CD4-positive, alpha-beta T cell treated with Interleukin-15 for 1 hour (primary cell): ENCODE measurements around the gene ARMC8.
A peak's percentile ranks its signal among the peaks of the same experiment; 100 is the strongest.
"Not testable (repeated sequence)": the region's sequence is repeated elsewhere in the genome, so short reads cannot be mapped to it uniquely, and the experiment has no call there.

Experiments
- DNase-seq: peaks from one replicate; pipeline ENCODE4 v3.0.0-alpha.2; 2020

The ARMC8 gene, protein sequence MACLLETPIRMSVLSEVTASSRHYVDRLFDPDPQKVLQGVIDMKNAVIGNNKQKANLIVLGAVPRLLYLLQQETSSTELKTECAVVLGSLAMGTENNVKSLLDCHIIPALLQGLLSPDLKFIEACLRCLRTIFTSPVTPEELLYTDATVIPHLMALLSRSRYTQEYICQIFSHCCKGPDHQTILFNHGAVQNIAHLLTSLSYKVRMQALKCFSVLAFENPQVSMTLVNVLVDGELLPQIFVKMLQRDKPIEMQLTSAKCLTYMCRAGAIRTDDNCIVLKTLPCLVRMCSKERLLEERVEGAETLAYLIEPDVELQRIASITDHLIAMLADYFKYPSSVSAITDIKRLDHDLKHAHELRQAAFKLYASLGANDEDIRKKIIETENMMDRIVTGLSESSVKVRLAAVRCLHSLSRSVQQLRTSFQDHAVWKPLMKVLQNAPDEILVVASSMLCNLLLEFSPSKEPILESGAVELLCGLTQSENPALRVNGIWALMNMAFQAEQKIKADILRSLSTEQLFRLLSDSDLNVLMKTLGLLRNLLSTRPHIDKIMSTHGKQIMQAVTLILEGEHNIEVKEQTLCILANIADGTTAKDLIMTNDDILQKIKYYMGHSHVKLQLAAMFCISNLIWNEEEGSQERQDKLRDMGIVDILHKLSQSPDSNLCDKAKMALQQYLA

DNA sequence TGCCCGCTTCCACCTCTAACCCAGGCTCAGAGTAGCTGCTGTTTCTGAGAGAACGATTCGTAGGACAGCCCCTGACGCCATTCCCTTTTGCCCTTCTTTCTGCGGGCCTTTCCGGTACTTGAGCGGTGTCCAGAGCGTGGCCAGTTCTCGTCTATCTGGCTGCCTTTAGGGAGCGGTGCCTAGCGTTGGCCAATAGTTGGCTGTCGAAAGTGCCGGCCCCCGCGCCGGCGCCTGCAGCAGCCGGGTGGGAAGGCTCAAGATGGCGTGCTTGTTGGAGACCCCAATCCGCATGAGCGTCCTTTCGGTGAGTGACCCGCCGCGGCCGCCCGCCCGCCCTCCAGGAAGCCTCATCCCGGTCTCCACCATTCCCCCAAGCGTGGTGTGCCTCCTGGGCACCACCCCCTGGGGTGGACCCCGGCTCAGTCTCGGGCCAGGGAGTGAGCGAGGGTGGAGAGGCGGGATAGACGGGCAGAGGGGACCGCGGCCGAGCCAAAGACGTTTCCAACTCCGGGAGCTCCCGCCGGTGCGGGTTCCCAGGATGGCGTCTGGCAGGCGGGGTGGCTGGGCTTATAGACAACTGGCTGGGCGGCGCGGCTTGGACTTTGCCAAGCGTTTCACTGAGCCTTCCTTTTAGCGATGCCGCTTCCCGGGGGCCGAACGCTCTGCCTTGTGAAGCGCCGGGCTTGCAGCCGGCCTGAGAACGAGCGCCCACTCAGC is at the start of gene ARMC8:
Gene ARMC8, plus strand, starts transcription at position 6 of the 717 bp plus-strand sequence. Its CDS starts 254 bp downstream, at position 260.
- no peak for DNase-seq

DNA sequence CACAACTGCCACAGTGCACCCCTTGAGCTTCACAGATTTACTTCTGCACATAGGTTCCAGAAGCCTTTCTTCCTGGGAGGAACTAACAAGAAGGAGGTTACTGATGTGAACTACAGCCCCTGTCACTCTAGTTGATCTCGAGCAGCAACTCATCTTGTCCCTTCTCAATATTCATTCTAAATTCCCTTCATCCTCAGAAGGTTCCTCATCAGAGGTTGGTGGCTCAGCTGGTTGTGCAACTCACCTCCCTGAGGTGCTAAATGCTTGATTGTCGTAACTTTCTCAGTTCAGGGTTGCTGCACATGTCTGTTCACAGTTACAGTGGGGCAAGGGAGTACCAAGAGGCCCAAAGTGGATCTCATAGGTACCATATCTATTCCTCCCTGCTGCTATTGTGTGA is 49.2 kb upstream of the ARMC8 start:
- DNase-seq = no peak

DNA sequence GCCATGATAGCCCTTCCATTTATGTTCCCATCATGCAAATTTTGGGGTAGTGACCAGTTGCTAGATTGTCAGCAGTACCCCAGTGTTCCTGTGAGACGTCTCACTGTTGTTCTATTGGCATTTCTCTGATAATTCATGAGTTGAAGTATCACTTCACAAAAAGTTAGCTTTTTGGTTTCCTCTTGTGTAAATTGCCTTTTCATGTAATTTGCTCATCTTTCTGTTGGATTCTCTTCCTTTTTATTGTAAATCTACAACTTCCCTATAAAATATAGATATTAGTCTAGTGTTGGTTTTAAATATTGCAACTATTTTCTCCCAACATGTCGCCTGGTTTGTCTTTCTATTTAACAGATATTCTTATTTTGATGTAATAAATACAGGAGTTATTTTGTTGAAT is 47.4 kb upstream of the ARMC8 start:
- no peak for DNase-seq

DNA sequence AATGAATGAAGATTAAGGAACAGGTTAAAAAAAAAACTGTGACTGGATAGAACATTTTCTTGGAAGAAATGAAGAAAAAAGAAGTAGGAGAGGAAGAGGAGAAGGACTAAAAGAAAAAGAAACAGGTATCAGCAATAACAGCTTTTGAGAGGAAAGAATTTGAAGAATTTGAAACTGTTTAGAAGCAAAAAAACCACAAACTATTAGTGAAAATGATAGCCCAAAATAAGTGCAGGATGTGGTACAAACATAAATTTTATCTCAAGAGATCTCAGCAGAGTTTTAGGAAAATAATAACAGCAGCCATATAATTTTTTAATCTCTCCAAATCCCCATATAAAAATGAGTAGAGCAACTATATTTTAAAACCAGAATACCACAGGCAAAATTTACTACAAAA is 46.2 kb upstream of the ARMC8 start:
- no peak for DNase-seq

DNA sequence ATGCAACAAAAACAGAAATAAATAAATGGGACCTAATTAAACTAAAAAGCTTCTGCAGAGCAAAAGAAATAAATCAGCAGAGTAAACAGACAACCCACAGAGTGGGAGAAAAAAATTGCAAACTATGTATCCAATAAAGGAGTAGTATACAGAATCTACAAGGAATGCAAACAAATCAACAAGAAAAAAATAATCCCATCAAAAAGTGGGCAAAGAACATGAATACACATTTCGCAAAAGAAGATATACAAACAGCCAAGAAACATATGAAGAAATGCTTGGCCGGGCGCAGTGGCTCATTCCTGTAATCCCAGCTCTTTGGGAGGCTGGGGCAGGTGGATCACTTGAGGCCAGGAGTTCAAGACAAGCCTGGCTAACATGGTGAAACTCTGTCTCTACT is 44.9 kb upstream of the ARMC8 start:
- DNase-seq = not testable (repeated sequence)

DNA sequence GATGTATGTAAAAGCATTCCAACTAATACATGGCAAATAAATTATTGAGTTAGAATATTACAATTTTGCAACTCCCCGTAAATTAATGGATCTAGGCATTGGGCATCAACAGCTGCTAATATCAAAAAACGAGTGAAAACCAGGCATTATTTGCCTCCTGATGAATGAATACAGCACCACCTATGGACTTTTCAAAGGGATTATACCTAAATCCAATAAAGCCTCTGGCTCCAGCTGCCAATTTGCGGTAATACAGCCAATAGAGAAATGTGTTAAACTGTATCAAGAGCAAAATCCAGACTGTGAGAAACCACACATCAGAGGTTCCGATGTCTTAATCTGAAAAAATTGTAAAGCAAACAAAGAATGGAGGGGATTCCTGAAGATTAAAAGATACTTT is 38.6 kb upstream of the ARMC8 start:
- DNase-seq = no peak

DNA sequence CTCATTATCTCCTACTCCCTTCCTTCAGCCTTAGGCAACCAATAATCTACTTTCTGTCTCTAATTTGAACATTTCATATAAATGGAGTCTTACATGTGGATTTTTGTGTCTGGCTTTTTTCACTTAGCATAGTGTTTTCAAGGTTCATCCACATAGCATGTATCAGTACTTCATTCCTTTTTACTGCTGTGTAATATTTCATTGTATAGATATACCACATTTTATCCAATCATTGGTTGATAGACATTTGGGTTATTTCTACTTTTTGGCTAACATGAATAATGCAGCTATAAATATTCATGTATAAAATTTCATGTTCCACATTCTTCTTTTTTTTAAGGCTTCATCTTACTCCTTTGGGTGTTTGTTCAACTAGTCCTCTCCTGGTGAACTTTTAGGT is 32.6 kb upstream of the ARMC8 start:
- no peak for DNase-seq

DNA sequence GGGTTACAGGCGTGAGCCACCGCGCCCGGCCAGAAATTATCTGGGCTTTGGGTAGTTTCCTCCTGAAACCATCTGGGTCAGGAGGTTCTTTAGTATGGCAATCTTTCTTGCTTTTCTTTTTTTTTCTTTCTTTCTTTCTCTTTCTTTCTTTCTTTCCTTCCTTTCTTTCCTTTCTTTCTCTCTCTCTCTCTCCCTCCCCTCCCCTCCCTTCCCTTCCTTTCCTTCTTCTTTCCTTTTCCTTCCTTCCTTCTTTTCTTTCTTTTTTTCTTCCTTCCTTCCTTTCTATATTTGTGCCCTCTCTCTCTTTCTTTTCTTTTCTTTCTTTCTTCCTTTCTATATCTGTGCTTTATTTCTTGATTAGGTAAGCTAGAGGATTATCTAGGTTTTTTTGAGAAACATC is 29.4 kb upstream of the ARMC8 start:
- DNase-seq = no peak

DNA sequence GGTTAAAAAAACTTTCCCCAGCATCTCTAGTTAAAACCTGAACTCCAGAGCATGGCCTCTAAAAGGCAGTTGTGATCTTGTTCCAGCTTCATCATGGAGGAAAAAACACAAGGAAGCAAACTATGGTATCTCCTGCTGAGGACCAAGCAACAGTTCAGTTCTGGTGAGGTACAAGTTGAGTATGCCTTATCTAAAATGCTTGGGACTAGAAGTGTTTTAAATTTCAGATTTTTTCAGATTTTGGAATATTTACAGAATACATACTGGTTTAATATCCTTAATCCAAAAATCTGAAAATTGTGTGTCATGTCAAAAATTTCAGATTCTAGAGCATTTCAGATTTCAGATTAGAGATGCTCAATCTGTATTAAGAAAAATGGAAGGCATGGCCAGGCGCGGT is 22.0 kb upstream of the ARMC8 start:
- no peak for DNase-seq

DNA sequence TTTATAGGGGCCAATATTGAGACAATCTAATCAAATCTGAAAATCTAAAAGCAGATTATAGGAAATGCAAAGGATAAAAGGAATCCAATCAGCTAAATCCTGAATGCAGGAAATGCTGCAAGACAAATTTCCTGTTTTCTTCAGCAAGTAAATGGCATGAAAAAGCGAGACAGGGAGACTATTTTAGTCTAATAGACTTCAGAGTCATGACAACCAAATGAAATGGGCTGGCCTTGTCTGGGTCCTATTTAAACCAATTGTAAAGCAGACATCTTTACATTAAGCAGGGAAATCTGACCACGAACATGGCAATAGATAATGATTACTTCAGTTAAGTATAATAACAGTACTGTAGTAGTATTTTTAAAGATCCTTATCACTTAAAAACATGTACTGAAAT is 14.5 kb upstream of the ARMC8 start:
- DNase-seq = no peak

DNA sequence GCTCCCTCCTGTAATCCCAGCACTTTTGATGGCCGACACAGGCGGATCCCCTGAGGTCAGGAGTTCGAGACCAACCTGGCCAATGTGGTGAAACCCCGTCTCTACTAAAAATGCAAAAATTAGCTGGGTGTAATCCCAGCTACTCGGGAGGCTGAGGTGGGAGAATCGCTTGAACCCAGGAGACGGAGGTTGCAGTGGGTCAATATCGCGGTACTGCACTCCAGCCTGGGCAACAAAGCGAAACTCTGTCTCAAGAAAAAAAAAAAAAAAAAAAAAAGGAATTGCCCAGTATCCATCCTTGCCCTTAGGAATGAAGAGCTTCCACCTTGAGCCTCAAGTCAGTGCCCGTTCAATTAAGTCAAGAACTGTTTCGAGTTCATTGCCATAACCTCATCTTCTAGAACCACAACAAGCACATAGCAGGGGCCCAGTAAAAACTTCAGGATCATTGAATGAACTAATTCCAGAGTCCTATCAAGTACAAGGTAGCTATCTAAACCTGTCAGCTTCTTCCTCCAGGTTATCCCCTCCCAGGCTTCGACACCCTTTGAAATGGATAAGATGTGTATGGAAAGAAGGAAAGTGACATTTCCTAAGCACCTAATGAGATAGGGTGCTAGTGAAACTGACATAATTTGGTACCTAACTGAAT is 13.2 kb upstream of the ARMC8 start:
- DNase-seq = no peak

DNA sequence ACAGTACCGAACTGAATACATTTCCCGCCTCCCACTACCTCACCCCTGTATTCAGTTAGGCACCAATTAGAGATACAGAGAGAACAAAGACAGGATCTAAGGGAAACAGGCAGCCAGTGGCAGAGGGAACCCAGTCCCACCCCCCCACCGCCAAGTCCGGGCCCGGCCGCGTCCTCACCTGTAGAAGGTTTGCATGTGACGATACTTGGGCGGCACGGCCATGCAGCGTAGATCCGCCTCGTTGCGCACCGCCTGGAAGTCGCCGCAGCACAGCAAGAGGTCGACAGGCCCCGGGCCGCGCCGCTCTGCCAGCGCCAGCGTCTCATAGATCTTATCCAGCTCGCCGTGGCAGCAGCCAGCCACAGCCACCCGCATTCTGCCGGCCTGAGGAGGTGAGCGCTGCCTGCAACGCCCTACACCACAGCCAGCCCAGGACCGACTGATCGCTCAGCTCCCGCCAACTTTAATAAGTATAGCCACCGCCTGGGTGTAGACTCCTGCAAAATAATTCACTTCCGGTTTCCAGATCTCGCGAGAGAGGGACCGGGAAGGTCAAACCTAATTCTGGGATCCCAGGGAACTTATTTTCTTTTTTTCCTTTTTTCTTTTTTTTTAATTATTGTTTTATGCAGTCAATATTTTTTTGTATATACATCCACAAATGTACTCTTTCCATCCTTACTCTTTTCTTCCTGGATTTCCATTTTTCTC is 12.5 kb upstream of the ARMC8 start, which contains the start of gene DBR1:
Gene DBR1, minus strand, starts transcription at position 501 of the 711 bp plus-strand sequence. Its CDS starts 126 bp downstream, at position 375.
- peak; percentile 80 for DNase-seq

DNA sequence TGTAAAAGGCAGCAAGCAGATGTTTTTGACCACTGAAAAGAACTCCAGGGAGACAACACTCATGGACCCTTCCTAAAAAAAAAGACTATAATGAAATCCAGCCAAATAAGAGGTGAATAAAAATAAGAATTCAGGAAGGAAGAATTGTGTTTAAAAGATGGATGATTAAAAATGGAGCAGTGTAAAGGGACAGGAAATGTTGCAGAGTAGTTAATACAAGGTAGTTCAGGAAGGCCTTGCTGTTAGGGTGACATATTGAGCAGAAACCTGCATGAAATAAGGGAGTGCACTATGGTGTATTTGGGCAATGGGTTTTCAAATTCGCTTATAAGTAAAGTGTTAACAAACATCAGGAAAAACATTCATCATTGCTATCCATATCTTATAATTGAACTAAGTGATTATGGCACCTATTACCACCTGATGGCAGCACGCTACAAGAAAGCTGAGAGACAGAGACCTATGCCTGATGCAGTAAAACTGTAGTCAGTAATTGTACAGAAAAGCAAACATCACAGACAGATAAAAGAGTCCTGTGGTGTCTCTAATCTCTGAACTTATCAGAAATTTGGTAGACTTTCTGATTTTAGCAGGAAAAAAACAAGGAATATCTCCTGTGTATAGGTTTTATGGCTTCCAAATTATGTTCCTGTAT is 6.6 kb upstream of the ARMC8 start:
- DNase-seq = no peak

DNA sequence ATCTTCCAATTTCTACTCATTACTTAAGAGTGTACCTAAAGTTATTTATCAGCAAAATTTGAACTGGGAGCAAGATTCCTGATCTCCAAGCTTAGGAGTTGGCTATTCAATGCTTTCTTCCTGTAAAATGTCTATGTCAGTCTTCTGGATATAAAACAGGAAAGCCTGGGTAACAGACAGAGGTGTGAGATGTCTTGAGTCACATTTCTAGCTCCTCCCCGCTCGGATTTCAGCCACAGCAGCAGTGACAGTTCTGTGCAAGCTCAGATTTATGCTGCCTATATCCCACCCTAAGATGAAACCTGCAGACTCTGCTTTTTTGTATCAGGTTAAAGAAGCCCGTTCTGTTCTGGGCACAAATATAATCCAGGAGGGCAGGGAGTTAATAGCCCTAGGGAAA is 2.1 kb upstream of the ARMC8 start:
- DNase-seq = no peak

DNA sequence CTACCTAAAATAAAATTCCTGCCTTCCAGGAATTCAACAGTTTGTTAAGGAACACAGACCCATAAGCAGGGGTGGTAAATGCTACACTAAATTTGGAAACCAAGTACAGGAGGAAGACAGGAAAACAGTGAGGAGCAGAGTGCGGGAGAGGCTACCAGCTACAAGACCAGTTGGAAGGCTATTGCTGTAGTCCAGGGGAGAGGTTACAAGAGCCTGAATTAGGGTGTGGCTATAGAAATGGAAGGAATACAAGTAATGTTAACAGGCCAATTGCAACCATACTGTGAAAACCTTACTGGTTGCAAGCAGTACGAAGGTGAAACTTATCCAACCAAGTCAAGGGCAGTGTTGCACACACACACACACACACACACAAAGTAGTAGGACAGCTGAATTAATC is 880 bp upstream of the ARMC8 start:
- no peak for DNase-seq

DNA sequence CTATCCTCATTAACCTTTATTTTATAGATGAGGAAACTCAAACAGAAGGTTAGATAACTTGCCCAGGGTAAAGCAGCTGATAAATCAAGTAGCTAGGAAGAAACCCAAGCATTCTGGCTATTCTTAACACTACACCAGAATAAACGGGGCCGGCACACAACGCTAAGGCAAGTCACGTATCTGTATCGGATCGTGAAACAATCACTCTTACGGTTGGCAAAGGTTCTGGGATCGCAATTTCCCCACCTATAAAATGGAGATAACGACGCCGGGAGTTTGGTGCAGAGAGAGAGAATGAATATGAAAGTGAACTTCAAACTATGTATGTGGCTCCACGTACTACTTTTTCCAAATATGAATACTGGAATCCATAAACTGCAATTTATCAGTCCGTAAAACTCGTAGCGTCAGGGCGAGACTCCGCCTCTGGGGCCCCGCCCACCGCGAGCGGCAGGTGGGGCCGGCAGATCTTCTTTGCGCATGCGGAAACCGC is 252 bp upstream of the ARMC8 start:
- peak; percentile 92 for DNase-seq

DNA sequence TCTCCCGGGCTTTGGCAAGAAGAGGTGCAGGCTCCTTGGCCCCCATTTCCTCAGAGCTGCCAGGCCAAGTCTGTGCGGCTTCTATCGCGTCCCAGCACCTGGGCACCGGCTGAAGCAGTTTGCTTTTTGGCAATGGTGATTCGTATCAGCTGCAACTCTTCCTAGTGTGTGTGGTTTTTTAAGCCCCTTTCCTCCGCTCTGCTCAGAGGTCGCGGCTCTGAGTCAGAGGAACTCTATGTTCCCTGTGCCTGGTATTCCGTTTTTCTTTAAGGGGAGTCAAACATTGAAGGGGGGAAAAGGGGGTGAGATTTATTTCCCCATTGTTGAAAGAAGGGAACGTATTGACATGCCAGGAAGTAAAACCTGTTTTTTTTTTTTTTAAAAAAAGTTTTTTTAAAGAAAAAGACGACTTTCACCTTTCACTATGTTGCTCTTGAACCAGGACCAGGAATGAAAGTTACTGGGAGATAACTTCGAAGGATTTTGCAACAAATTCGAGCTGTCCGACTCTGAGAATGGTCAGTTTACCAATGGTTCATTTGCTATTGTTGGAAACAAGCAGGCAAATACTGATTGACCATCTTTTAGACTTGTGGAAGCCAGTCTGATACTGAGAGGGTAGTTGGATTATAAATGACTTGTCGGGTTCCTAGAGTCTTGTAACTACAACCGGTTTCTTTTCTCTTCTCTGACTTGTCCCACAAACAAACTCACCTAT is 1.1 kb downstream of the ARMC8 start:
- DNase-seq = peak; percentile 22

DNA sequence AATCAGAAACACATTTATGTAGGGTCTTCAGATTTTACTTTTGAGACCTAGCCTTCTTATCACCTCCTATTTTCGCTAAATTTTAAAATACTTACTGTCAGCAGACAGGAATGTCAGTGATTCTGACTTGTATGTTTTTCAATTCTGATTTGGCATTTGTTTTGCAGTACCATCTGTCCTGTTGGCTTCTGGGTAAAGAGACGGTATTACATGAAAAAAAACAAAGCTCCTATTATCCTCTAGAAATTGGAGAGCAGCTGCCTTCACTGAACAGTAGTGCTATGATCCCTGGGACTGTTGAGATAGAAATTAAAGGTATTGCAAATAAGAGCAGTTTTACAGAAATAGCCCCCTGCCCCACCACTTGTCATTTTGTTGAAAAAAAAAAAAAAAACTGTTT is 8.4 kb downstream of the ARMC8 start:
- no peak for DNase-seq

DNA sequence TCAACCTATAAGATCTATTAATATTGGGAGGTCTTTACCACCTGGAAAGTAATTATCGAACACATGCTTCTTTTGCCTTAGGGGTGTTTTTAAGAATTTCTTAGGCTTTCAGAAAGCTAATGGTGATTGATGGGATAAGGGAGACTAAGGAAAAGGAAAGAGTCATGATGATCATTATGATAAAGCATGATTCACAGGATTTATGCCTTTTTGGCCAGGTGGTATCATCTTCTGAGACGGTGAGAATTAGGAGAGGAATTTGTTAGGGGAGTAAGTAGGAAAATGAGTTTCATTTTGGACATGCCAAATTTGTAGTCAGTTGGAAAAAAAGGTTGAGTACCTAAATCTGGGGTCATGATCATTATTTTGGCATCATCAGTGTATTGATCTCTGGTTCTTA is 8.9 kb downstream of the ARMC8 start:
- DNase-seq = no peak

DNA sequence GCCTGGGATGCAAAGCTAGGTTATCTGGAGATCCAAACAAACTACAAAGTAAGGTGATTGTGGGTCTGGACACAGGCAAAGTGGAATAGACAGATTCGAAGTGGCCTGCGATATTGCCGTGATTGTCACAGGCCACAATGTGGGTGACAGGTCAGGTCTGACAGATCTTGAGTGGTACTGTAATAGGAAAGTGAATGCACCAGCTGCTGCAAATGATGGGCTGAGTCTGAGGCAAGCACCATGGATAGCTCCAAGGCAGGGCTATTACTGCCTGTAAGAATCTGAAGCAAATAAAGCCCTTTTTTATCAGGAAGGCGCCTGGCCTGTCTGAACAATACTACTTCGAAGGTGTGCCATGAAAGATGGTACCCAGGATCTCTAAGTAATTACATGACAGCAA is 10.0 kb downstream of the ARMC8 start:
- no peak for DNase-seq

DNA sequence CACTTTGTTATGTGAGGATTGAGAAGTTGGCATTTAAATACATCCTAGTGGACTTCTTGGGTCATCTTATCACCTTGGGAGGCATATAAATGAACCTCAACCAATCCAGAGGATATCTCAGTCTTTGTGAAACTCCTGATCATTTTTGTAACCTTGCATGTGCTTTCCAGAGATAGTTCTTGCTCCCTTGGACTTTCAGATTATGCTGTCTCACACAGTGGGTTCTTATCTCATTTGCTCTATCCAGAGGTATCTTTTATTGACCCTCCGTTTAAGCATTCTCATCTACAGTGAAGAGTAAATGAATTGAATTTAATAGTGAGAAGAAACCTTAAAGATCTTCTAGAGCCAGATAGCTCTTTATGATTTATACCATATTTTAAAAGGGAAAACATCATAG is 10.4 kb downstream of the ARMC8 start:
- DNase-seq = no peak
